ENCODE measurements around the gene DNAL4.

The DNAL4 gene

GRCh38 chr22:38793721-38794466 lies at the start of gene DNAL4:
TSS of gene DNAL4 (minus strand) at chr22:38794143. CDS start at chr22:38782731, 11,412 bp downstream.
- peak; percentile 96 for DNase-seq (ENCODE audit: low spot score)
- ChIA-PET CTCF (no interaction called here), POLR2A (ENCODE audit: low non-redundant PET) (no interaction called here)
- TF ChIP-seq CTCF (conservative IDR thresholded peaks at IDR 0.05; ENCODE audit: low read depth), result no peak
- peak within 1 kb of the TSS; percentile 84 for H3K27ac ChIP-seq

- DNase-seq (ENCODE audit: low spot score), result peak; percentile 32
- peak; percentile 45 for TF ChIP-seq CTCF (conservative IDR thresholded peaks at IDR 0.05; ENCODE audit: low read depth)
- H3K27ac ChIP-seq, result no peak overlapping the region; the same call in 1 of the 2 replicates
- ChIA-PET CTCF (interaction anchor here (0.6 to 1.2 kb wide), 2 partner anchors 15 to 74 kb away, joined by 3 to 6 read pairs; no protein-coding TSS in a partner anchor), POLR2A (ENCODE audit: low non-redundant PET) (interaction anchor here (0.5 to 0.6 kb wide), 2 partner anchors 79 to 85 kb away, joined by 3 read pairs; no protein-coding TSS in a partner anchor)
Observed at GRCh38 chr22:38843201-38843656, 49.3 kb upstream of the DNAL4 start.

- POLR2A ChIA-PET (ENCODE audit: low non-redundant PET), result interaction anchor here (0.5 to 0.6 kb wide), 2 partner anchors 78 to 85 kb away, joined by 3 read pairs; no protein-coding TSS in a partner anchor
Observed at GRCh38 chr22:38842512-38843200, 48.7 kb upstream of the DNAL4 start.

GRCh38 chr22:38841635-38842034 lies 47.7 kb upstream of the DNAL4 start:
- TF ChIP-seq CTCF (conservative IDR thresholded peaks at IDR 0.05; ENCODE audit: low read depth), result no peak
- ChIA-PET CTCF (no interaction called here), POLR2A (ENCODE audit: low non-redundant PET) (interaction anchor here (0.6 kb wide), 1 partner anchor 18 kb away, joined by 5 read pairs; no protein-coding TSS in a partner anchor)
- no peak overlapping the region for H3K27ac ChIP-seq
- no peak for DNase-seq (ENCODE audit: low spot score)

More at GRCh38 chr22:38842512-38843200, 48.7 kb upstream of the DNAL4 start:
- CTCF ChIA-PET, result interaction anchor here (0.6 to 1.2 kb wide), 2 partner anchors 14 to 74 kb away, joined by 3 to 6 read pairs; no protein-coding TSS in a partner anchor
- H3K27ac ChIP-seq, result no peak overlapping the region; the same call in 1 of the 2 replicates
- TF ChIP-seq CTCF (conservative IDR thresholded peaks at IDR 0.05; ENCODE audit: low read depth), result no peak
- DNase-seq (ENCODE audit: low spot score), result no peak

GRCh38 chr22:38841211-38841610 lies 47.3 kb upstream of the DNAL4 start:
- POLR2A ChIA-PET (ENCODE audit: low non-redundant PET), result no interaction called here
- TF ChIP-seq CTCF (conservative IDR thresholded peaks at IDR 0.05; ENCODE audit: low read depth), result no peak
- CTCF ChIA-PET, result no interaction called here
- no peak overlapping the region for H3K27ac ChIP-seq
- no peak for DNase-seq (ENCODE audit: low spot score)

GRCh38 chr22:38840129-38840528 lies 46.2 kb upstream of the DNAL4 start:
- TF ChIP-seq CTCF (conservative IDR thresholded peaks at IDR 0.05; ENCODE audit: low read depth), result no peak
- H3K27ac ChIP-seq, result no peak overlapping the region
- ChIA-PET POLR2A (ENCODE audit: low non-redundant PET) (no interaction called here), CTCF (interaction anchor here (0.6 kb wide), 1 partner anchor 446 kb away, joined by 3 read pairs; no protein-coding TSS in a partner anchor)
- DNase-seq (ENCODE audit: low spot score), result no peak
